ENCODE results near the gene NEMP1.

The NEMP1 gene

DNA sequence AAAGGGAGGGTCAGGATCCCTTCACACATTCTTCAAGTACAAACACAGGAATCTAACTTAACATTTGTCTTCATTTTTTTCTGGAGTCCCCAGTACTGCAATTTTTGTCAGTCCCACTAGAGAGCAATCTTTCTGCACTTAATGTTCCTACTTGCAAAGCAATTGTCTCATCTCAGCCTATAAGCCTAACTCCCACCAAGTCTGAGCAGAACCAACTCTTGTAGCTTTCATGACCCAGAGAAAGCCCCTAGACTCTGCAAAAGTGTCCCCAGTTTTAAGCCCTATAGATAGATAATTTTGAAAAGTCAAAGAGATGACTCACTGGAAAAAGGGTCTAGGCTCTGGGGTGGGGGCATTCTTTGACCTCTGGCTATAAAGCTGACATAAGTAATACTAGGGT is 70.4 kb downstream of the NEMP1 start:
- peaks cover 10% of the 10 kb centered on the region; the same call in 1 of the 2 replicates for H3F3A ChIP-seq (ENCODE audit: insufficient read depth)
- no peak overlapping the region for H3K27ac ChIP-seq (ENCODE audit: low read depth, low read length)
- peaks cover 7% of the 10 kb centered on the region; the same call in 1 of the 2 replicates for H3K79me2 ChIP-seq (ENCODE audit: insufficient read depth, low read length)
- H3K9me3 ChIP-seq (ENCODE audit: insufficient read depth, low read length), result no peaks in the 10 kb centered on the region
- no peak overlapping the region for H3K9ac ChIP-seq (ENCODE audit: low read length)
- H3K36me3 ChIP-seq (ENCODE audit: low read length), result no peaks in the 10 kb centered on the region
- no peaks in the 10 kb centered on the region for H3K9me2 ChIP-seq (replicated peaks; ENCODE audit: insufficient read depth, low read length)
- no peaks in the 10 kb centered on the region for H3K27me3 ChIP-seq (ENCODE audit: low read length)
- no peaks in the 10 kb centered on the region for H4K20me1 ChIP-seq (ENCODE audit: low read depth, low read length)
- no peak overlapping the region for H3K4me2 ChIP-seq (ENCODE audit: low read depth, low read length, poor library complexity, severe bottlenecking)
- H2AFZ ChIP-seq (ENCODE audit: low read depth, low read length, severe bottlenecking), result no peak overlapping the region
- no peak overlapping the region for H3K4me3 ChIP-seq (ENCODE audit: insufficient read depth, low read length, poor library complexity, severe bottlenecking)
- no peak for TF ChIP-seq EZH2phosphoT487 (conservative IDR thresholded peaks at IDR 0.05; ENCODE audit: low read length)
- TF ChIP-seq, protein P1, sequence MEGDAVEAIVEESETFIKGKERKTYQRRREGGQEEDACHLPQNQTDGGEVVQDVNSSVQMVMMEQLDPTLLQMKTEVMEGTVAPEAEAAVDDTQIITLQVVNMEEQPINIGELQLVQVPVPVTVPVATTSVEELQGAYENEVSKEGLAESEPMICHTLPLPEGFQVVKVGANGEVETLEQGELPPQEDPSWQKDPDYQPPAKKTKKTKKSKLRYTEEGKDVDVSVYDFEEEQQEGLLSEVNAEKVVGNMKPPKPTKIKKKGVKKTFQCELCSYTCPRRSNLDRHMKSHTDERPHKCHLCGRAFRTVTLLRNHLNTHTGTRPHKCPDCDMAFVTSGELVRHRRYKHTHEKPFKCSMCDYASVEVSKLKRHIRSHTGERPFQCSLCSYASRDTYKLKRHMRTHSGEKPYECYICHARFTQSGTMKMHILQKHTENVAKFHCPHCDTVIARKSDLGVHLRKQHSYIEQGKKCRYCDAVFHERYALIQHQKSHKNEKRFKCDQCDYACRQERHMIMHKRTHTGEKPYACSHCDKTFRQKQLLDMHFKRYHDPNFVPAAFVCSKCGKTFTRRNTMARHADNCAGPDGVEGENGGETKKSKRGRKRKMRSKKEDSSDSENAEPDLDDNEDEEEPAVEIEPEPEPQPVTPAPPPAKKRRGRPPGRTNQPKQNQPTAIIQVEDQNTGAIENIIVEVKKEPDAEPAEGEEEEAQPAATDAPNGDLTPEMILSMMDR (IDR thresholded peaks at IDR 0.05; ENCODE audit: insufficient read depth, low read length, poor library complexity, severe bottlenecking), result peak; percentile 62

DNA sequence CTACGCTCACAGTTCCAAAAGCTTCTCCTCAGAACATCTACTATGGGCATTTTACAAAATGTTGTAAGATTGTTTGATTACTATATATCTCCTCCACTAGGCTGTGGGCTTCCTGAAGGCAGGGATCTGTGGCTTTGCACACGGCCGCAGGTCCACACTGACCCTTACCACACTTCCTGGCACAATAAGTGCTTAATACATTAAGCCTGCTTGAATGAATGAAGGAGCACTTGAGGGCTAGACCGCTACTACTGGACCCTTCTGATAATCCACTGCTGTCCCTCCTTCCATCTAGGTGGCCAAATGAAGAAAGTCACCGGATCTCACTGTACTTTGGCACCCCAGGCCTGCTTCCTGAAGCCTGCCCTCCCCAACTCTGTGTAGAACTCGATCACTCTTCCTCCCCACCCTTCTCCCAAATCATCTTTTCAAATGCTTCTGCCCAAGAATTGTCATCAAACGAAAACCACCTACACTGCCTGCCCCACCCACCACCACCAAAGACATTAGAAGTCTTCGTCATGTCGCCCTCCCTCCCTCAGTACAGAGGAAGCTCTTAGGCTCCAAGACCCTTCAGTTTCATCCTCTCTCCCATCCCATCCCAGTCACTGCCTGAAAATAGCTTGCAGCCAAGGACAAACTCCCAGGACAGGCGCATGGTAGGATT is 71.6 kb downstream of the NEMP1 start:
- Histone ChIP-seq H3F3A (ENCODE audit: insufficient read depth) (peaks cover 10% of the 10 kb centered on the region; the same call in 1 of the 2 replicates), H3K9me2 (replicated peaks; ENCODE audit: insufficient read depth, low read length) (no peaks in the 10 kb centered on the region), H3K36me3 (ENCODE audit: low read length) (no peaks in the 10 kb centered on the region), H3K27ac (ENCODE audit: low read depth, low read length) (no peak overlapping the region), H4K20me1 (ENCODE audit: low read depth, low read length) (no peaks in the 10 kb centered on the region), H3K4me3 (ENCODE audit: insufficient read depth, low read length, poor library complexity, severe bottlenecking) (peak overlapping the region; percentile 40), H2AFZ (ENCODE audit: low read depth, low read length, severe bottlenecking) (peak overlapping the region; percentile 73), H3K79me2 (ENCODE audit: insufficient read depth, low read length) (peaks cover 7% of the 10 kb centered on the region; the same call in 1 of the 2 replicates), H3K4me2 (ENCODE audit: low read depth, low read length, poor library complexity, severe bottlenecking) (peak overlapping the region; percentile 54), H3K9me3 (ENCODE audit: insufficient read depth, low read length) (no peaks in the 10 kb centered on the region), H3K9ac (ENCODE audit: low read length) (peak overlapping the region; percentile 40), H3K27me3 (ENCODE audit: low read length) (no peaks in the 10 kb centered on the region)
- TF ChIP-seq, protein P1 (IDR thresholded peaks at IDR 0.05; ENCODE audit: insufficient read depth, low read length, poor library complexity, severe bottlenecking), result no peak
- TF ChIP-seq EZH2phosphoT487 (conservative IDR thresholded peaks at IDR 0.05; ENCODE audit: low read length), result no peak

DNA sequence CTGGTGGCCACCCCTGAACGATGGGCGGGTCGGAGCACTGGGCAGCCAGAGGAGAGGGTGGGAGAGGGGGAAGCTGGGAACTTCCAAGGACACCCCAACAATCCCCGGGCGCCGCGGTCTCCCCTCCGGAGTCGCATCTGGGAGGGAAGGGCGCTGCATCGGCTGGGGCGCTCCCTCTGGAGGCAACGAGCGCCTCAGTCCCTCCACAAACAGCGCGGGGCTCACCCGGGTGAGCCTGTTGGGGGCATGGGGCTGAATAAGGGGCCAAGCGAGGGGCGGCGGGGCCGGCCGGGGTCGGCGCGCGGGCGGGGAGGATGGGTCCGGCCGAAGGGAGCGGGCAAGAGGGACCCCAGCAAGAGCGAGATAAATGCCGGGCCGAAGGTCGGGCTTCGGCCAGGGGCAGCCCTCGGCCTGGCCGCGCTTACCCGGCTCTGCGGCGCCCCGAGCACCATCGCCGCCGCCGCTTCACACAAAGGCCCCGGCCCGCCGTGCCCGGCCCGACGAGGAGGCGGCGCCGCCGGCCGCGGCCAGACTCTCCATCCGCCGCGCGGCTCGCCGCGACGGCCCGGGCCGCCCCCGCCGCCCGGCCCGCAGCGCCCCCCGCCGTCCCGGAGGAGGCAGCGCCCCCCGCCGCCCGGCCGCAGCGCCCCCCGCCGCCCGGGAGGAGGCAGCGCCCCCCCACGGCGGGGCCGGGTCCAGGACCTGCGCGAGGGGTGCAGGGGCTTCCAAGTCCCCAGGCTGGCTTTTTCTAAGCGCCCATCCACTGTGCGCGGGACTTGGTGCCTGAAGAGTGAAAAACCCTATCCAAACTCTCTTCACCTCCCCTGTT is 72.4 kb downstream of the NEMP1 start, which contains the start of gene ZBTB39:
ZBTB39 (minus strand) TSS at position 567 of the 829 bp plus-strand sequence. CDS start 1,629 bp downstream, outside the sequence.
- no peaks in the 10 kb centered on the region for H3K9me3 ChIP-seq (ENCODE audit: insufficient read depth, low read length)
- H3F3A ChIP-seq (ENCODE audit: insufficient read depth), result peaks cover 10% of the 10 kb centered on the region; the same call in 1 of the 2 replicates
- H3K4me3 ChIP-seq (ENCODE audit: insufficient read depth, low read length, poor library complexity, severe bottlenecking), result peak within 1 kb of the TSS; percentile 93
- H3K27me3 ChIP-seq (ENCODE audit: low read length), result no peaks in the 10 kb centered on the region
- peak within 1 kb of the TSS; percentile 95 for H3K4me2 ChIP-seq (ENCODE audit: low read depth, low read length, poor library complexity, severe bottlenecking)
- H3K36me3 ChIP-seq (ENCODE audit: low read length), result no peaks in the 10 kb centered on the region
- H2AFZ ChIP-seq (ENCODE audit: low read depth, low read length, severe bottlenecking), result peak within 1 kb of the TSS; percentile 89
- TF ChIP-seq, protein P1 (IDR thresholded peaks at IDR 0.05; ENCODE audit: insufficient read depth, low read length, poor library complexity, severe bottlenecking), result peak; percentile 70
- TF ChIP-seq EZH2phosphoT487 (conservative IDR thresholded peaks at IDR 0.05; ENCODE audit: low read length), result no peak
- H3K79me2 ChIP-seq (ENCODE audit: insufficient read depth, low read length), result peaks cover 7% of the 10 kb centered on the region; the same call in 1 of the 2 replicates
- H3K9me2 ChIP-seq (replicated peaks; ENCODE audit: insufficient read depth, low read length), result no peaks in the 10 kb centered on the region
- H3K9ac ChIP-seq (ENCODE audit: low read length), result peak within 1 kb of the TSS; percentile 94
- H4K20me1 ChIP-seq (ENCODE audit: low read depth, low read length), result no peaks in the 10 kb centered on the region
- H3K27ac ChIP-seq (ENCODE audit: low read depth, low read length), result peak within 1 kb of the TSS; percentile 49

Data from SU-DHL-6 (cell line).